ENCODE measurements around the gene CCDC33.

DNA sequence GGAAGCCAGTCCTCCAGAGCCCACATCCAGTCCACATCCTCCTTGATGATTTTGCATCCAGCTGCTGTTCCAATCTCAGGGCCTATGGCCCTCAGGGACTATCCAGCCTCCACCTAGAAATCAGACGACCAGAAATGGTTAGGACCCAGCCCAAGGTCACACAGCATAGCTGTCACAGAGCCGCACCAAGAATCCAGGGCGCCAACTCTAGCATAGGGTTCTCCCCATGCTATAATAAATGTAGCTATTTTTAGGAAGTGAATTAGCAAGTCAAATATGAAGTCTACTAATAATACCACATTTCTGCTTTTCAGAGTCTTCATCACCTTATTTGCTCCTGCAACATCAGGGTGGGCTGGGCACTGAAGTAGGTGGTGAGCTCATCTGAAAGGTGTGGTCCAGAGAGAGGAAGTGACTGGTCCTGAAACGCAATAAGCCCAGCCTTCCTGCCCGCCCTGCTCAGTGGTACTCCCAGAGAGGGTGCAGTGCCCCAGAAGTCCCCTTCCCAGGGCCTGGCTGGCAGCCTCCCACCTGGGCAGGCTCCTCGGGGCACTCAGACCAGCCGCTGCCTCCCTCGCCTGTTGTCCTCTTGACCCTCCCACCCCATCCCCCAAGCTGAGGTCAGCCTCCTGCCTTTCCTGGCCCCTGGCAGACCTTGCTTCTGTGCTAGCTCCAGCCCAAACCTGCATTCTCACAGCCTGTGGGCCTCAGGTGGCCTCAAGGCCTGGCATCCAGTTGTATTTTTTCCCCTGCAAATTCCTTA is 148.9 kb downstream of the CCDC33 start:
- TF ChIP-seq CTCF (IDR thresholded peaks at IDR 0.05): no peak
- no peak for TF ChIP-seq EP300 (IDR thresholded peaks at IDR 0.05)
- TF ChIP-seq POLR2A (IDR thresholded peaks at IDR 0.05): no peak
